Measurements from ENCODE around the gene TRIM34. TPM values are rescaled to one million over a fixed set of nuclear protein-coding genes. Genes with fewer than 3 reads are reported as not detected.
"Not testable (repeated sequence)": the region's sequence is repeated elsewhere in the genome, so short reads cannot be mapped to it uniquely, and the experiment has no call there.

The TRIM34 gene
- total RNA-seq, 1 donor from 2014 or later, result 1.1 TPM

- no peak for DNase-seq (ENCODE audit: low read depth, low spot score)
- H3K9me3 Mint-ChIP-seq, result peaks cover 3% of the 10 kb centered on the region
- no peak overlapping the region for H3K27ac Mint-ChIP-seq (ENCODE audit: unreplicated experiment)
- H3K4me3 Mint-ChIP-seq, result no peak overlapping the region
- H3K27me3 Mint-ChIP-seq (ENCODE audit: low read depth), result no peaks in the 10 kb centered on the region
- H3K4me1 Mint-ChIP-seq, result no peaks in the 10 kb centered on the region
- TF ChIP-seq, protein P1, sequence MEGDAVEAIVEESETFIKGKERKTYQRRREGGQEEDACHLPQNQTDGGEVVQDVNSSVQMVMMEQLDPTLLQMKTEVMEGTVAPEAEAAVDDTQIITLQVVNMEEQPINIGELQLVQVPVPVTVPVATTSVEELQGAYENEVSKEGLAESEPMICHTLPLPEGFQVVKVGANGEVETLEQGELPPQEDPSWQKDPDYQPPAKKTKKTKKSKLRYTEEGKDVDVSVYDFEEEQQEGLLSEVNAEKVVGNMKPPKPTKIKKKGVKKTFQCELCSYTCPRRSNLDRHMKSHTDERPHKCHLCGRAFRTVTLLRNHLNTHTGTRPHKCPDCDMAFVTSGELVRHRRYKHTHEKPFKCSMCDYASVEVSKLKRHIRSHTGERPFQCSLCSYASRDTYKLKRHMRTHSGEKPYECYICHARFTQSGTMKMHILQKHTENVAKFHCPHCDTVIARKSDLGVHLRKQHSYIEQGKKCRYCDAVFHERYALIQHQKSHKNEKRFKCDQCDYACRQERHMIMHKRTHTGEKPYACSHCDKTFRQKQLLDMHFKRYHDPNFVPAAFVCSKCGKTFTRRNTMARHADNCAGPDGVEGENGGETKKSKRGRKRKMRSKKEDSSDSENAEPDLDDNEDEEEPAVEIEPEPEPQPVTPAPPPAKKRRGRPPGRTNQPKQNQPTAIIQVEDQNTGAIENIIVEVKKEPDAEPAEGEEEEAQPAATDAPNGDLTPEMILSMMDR (conservative IDR thresholded peaks at IDR 0.05), result no peak
- H3K36me3 Mint-ChIP-seq (ENCODE audit: low read depth), result peaks cover 6% of the 10 kb centered on the region
Measured at GRCh38 chr11:5639953-5640352, 15.2 kb downstream of the TRIM34 start.

DNA sequence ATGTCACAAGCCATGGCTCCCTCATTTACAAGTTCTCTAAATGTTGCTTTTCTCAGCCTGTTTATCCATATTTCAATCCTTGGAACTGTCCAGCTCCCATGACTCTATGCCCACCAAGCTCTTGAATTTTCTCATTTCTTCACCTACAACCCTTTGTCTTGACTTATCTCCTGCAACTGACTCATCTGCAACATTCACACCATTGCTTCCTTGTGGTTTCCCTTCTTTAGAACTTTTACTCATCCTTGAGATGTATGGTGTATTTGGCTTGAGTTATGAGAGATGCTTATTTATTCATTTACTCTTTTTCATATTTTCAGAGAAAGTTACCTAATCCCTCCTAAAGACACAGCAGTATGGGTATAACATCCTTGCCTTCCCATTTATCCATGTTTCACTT lies 18.8 kb downstream of the TRIM34 start:
- no peaks in the 10 kb centered on the region for H3K4me1 Mint-ChIP-seq
- TF ChIP-seq, protein P1 (conservative IDR thresholded peaks at IDR 0.05), result no peak
- H3K27me3 Mint-ChIP-seq (ENCODE audit: low read depth), result no peaks in the 10 kb centered on the region
- H3K9me3 Mint-ChIP-seq, result peaks cover 3% of the 10 kb centered on the region
- no peak overlapping the region for H3K4me3 Mint-ChIP-seq
- DNase-seq (ENCODE audit: low read depth, low spot score), result no peak
- peaks cover 6% of the 10 kb centered on the region for H3K36me3 Mint-ChIP-seq (ENCODE audit: low read depth)
- H3K27ac Mint-ChIP-seq (ENCODE audit: unreplicated experiment), result no peak overlapping the region

DNA sequence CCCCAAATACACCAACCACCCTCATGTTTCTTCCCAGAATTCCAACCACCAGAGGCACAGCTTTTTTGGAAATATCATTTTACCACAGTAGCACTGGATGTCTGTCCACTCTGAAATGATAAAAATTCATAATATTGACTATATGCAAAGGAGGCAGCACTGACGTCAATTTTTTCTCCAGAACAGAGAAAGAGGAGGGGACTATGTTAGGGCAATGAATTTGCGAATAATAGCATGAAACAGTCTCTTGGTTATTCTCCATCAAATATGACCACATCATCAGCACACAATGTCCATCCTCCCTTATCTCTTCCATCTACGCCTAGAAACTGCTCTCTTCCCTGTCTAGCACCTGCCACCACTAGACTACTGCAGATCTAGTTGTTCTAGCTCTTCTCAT lies 21.3 kb downstream of the TRIM34 start:
- DNase-seq (ENCODE audit: low read depth, low spot score), result no peak
- H3K9me3 Mint-ChIP-seq, result peaks cover 5% of the 10 kb centered on the region
- H3K4me1 Mint-ChIP-seq, result no peaks in the 10 kb centered on the region
- peaks cover 6% of the 10 kb centered on the region for H3K36me3 Mint-ChIP-seq (ENCODE audit: low read depth)
- H3K27ac Mint-ChIP-seq (ENCODE audit: unreplicated experiment), result no peak overlapping the region
- no peaks in the 10 kb centered on the region for H3K27me3 Mint-ChIP-seq (ENCODE audit: low read depth)
- TF ChIP-seq, protein P1 (conservative IDR thresholded peaks at IDR 0.05), result no peak
- H3K4me3 Mint-ChIP-seq, result no peak overlapping the region

DNA sequence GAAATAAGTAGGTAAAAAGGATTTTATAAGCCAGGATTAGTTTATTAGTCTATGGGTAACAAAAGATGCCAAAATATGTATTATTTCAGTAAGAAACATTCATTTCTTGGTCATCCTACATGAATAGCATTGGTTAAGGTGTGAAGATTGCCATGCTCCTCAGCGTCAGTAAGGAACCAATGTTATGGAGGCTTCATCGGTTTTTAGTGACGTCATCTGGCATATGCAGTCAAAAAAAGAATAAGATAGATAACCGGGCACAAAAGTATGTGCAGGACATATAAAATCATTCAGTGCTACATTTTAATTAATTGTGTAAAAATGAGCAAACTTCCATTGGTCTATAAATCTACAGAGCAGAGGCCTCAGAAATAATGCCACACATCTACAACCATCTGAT lies 30.7 kb downstream of the TRIM34 start:
- DNase-seq (ENCODE audit: low read depth, low spot score), result no peak
- Mint-ChIP-seq H3K4me3 (no peak overlapping the region), H3K9me3 (peaks cover 17% of the 10 kb centered on the region), H3K27me3 (ENCODE audit: low read depth) (no peaks in the 10 kb centered on the region), H3K36me3 (ENCODE audit: low read depth) (peaks cover 22% of the 10 kb centered on the region), H3K4me1 (no peaks in the 10 kb centered on the region), H3K27ac (ENCODE audit: unreplicated experiment) (no peak overlapping the region)
- TF ChIP-seq, protein P1 (conservative IDR thresholded peaks at IDR 0.05), result no peak

DNA sequence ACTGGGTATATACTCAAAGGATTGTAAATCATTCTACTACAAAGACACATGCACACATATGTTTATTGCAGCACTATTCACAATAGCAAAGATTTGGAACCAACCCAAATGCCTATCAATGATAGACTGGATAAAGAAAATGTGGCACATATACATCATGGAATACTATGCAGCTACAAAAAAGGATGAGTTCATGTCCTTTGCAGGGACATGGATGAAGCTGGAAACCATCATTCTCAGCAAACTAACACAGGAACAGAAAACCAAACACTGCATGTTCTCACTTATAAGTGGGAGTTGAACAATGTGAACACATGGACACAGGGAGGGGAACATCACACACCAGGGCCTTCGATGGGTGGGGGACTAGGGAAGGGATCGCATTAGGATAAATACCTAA lies 32.2 kb downstream of the TRIM34 start:
- H3K36me3 Mint-ChIP-seq (ENCODE audit: low read depth), result peaks cover 22% of the 10 kb centered on the region
- not testable (repeated sequence) for H3K27ac Mint-ChIP-seq (ENCODE audit: unreplicated experiment); H3K4me3 Mint-ChIP-seq; H3K4me1 Mint-ChIP-seq; DNase-seq (ENCODE audit: low read depth, low spot score); H3K27me3 Mint-ChIP-seq (ENCODE audit: low read depth)
- H3K9me3 Mint-ChIP-seq, result peaks cover 11% of the 10 kb centered on the region

DNA sequence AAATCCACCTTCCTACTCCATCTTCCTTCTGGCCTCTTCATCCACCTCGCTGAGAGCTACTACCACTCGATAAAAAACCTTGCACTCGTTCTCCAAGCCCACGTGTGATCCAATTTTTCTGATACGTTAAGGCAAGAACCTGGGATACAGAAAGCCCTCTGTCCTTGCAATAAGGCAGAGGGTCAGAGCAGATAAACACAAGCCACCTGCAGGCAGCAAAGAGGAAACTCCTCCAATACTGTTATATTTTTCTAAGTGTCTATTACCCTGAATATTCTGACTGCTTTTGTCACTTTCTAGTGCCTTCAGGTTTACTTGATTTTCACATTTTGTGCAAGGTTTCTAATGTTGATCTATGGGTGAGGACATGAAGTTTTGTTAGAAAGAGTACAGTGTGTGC lies 33.5 kb downstream of the TRIM34 start:
- no peak overlapping the region for H3K4me3 Mint-ChIP-seq
- H3K4me1 Mint-ChIP-seq, result no peaks in the 10 kb centered on the region
- H3K9me3 Mint-ChIP-seq, result peaks cover 9% of the 10 kb centered on the region
- no peaks in the 10 kb centered on the region for H3K27me3 Mint-ChIP-seq (ENCODE audit: low read depth)
- no peak overlapping the region for H3K27ac Mint-ChIP-seq (ENCODE audit: unreplicated experiment)
- H3K36me3 Mint-ChIP-seq (ENCODE audit: low read depth), result peaks cover 18% of the 10 kb centered on the region
- no peak for DNase-seq (ENCODE audit: low read depth, low spot score)
- TF ChIP-seq, protein P1 (conservative IDR thresholded peaks at IDR 0.05), result no peak

Measured in neural crest cell (in vitro differentiated cells).